Measurements from ENCODE around the gene USP1. TPM values are rescaled to one million over a fixed set of nuclear protein-coding genes. Genes with fewer than 3 reads are reported as not detected.
A peak's percentile ranks its signal among the peaks of the same experiment; 100 is the strongest.

The USP1 gene
- polyA plus RNA-seq, 2 of the 4 experiments (the other 2 are of a cell fraction): 23.5 to 31.4 TPM

GRCh38 chr1:62433861-62434617 lies 2.8 kb upstream of the USP1 start:
- POLR2A ChIA-PET: no interaction called here
- CTCF ChIA-PET: interaction anchor here (0.6 to 1.7 kb wide), 3 partner anchors 144 to 353 kb away, joined by 3 read pairs; no protein-coding TSS in a partner anchor
- no peak overlapping the region for H3K4me2 ChIP-seq
- H3K4me1 ChIP-seq: peaks cover 3% of the 10 kb centered on the region; the same call in 1 of the 3 replicates
- no peak overlapping the region for H3K27ac ChIP-seq
- no peak for DNase-seq (ENCODE audit: low read depth in 1 of 2, low spot score in 1 of 2)
- no peaks in the 10 kb centered on the region for H3K9me3 ChIP-seq
- H3K4me3 ChIP-seq: no peak overlapping the region
- no peak for ATAC-seq
- WGBS (ENCODE audit: missing lambda C conversion rate): 88% methylated on average over 10 of the region's 10 CpGs
- TF ChIP-seq HES2 (IDR thresholded peaks at IDR 0.05): no peak
- no peak for TF ChIP-seq FOXS1 (CRISPR knock-in tag; IDR thresholded peaks at IDR 0.05)
- no peak for TF ChIP-seq TFCP2L1 (CRISPR knock-in tag; IDR thresholded peaks at IDR 0.05)
- no peak for TF ChIP-seq HDAC2 (IDR thresholded peaks at IDR 0.05)
- no peak for TF ChIP-seq MAZ (IDR thresholded peaks at IDR 0.05; ENCODE audit: borderline replicate concordance, low read depth, low read length)
- no peak for TF ChIP-seq ZSCAN20 (CRISPR knock-in tag; IDR thresholded peaks at IDR 0.05)
- TF ChIP-seq RAD21 (conservative IDR thresholded peaks at IDR 0.05 in 1 of 2, IDR thresholded peaks at IDR 0.05 in 1 of 2): no peak
- no peak for TF ChIP-seq GATA3 (IDR thresholded peaks at IDR 0.05; ENCODE audit: borderline replicate concordance)
- TF ChIP-seq CBX8 (IDR thresholded peaks at IDR 0.05): no peak
- no peak for TF ChIP-seq HEYL (CRISPR knock-in tag; IDR thresholded peaks at IDR 0.05)
- no peak for TF ChIP-seq JUN (IDR thresholded peaks at IDR 0.05)
- no peak for TF ChIP-seq CHD4 (IDR thresholded peaks at IDR 0.05; ENCODE audit: borderline replicate concordance)
- TF ChIP-seq CBX2 (IDR thresholded peaks at IDR 0.05; ENCODE audit: borderline replicate concordance, low read depth): no peak
- TF ChIP-seq BHLHE40 (IDR thresholded peaks at IDR 0.05; ENCODE audit: low read depth, low read length): no peak
- no peak for TF ChIP-seq NPAS2 (CRISPR knock-in tag; IDR thresholded peaks at IDR 0.05; ENCODE audit: borderline replicate concordance)
- TF ChIP-seq EP300 (IDR thresholded peaks at IDR 0.05): no peak
- TF ChIP-seq RARB (CRISPR knock-in tag; IDR thresholded peaks at IDR 0.05): no peak
- no peak for TF ChIP-seq CHD2 (IDR thresholded peaks at IDR 0.05; ENCODE audit: low read length, partially characterized antibody)
- no peak for FAIRE-seq

- peaks cover 9% of the 10 kb centered on the region; the same call in 2 of the 3 replicates for H3K4me1 ChIP-seq
- 97% methylated on average over 11 of the region's 12 CpGs for WGBS (ENCODE audit: missing lambda C conversion rate)
- FAIRE-seq (no peak), ATAC-seq (no peak), DNase-seq (ENCODE audit: low read depth in 1 of 2, low spot score in 1 of 2) (no peak)
- H3K4me2 ChIP-seq: no peak overlapping the region
- CTCF ChIA-PET: interaction anchor here (0.6 to 1.7 kb wide), 2 partner anchors 259 to 353 kb away, joined by 3 read pairs; no protein-coding TSS in a partner anchor
- H3K9me3 ChIP-seq: no peaks in the 10 kb centered on the region
- POLR2A ChIA-PET: no interaction called here
- H3K4me3 ChIP-seq: no peak overlapping the region
- TF ChIP-seq NPAS2 (CRISPR knock-in tag; IDR thresholded peaks at IDR 0.05; ENCODE audit: borderline replicate concordance): no peak
- TF ChIP-seq TFCP2L1 (CRISPR knock-in tag; IDR thresholded peaks at IDR 0.05): no peak
- TF ChIP-seq HOXB5 (CRISPR knock-in tag; IDR thresholded peaks at IDR 0.05): no peak
- TF ChIP-seq MAFK (IDR thresholded peaks at IDR 0.05; ENCODE audit: partially characterized antibody): no peak
- no peak for TF ChIP-seq FOXS1 (CRISPR knock-in tag; IDR thresholded peaks at IDR 0.05)
- TF ChIP-seq CBX2 (IDR thresholded peaks at IDR 0.05; ENCODE audit: borderline replicate concordance, low read depth): no peak
- TF ChIP-seq CHD2 (IDR thresholded peaks at IDR 0.05; ENCODE audit: low read length, partially characterized antibody): no peak
- no peak for TF ChIP-seq RFX5 (IDR thresholded peaks at IDR 0.05)
- TF ChIP-seq MAX (IDR thresholded peaks at IDR 0.05): no peak
- H3K27ac ChIP-seq: no peak overlapping the region
Measured at GRCh38 chr1:62434618-62435001, 2.2 kb upstream of the USP1 start.

GRCh38 chr1:62435231-62436038 lies 1.4 kb upstream of the USP1 start:
- WGBS (ENCODE audit: missing lambda C conversion rate): 63% methylated on average over 24 of the region's 31 CpGs
- peaks cover 17% of the 10 kb centered on the region; the same call in 2 of the 3 replicates for H3K4me1 ChIP-seq
- ChIA-PET POLR2A (interaction anchor here (0.7 to 1.3 kb wide), 7 partner anchors 8 to 260 kb away, joined by 3 to 5 read pairs (median 3); no protein-coding TSS in a partner anchor), CTCF (interaction anchor here (0.6 to 1.7 kb wide), 3 partner anchors 19 to 311 kb away, joined by 3 to 5 read pairs (median 3); no protein-coding TSS in a partner anchor)
- H3K4me2 ChIP-seq: peak overlapping the region; percentile 79
- H3K9me3 ChIP-seq: no peaks in the 10 kb centered on the region
- FAIRE-seq (no peak), ATAC-seq (peak; percentile 14 to 36), DNase-seq (ENCODE audit: low read depth in 1 of 2, low spot score in 1 of 2) (no peak)
- H3K4me3 ChIP-seq: peak overlapping the region; percentile 97
- TF ChIP-seq ZC3H11A (IDR thresholded peaks at IDR 0.05): no peak
- TF ChIP-seq ELK1 (IDR thresholded peaks at IDR 0.05; ENCODE audit: low read depth, low read length): no peak
- TF ChIP-seq GATA3 (IDR thresholded peaks at IDR 0.05; ENCODE audit: borderline replicate concordance): no peak
- no peak for TF ChIP-seq RNF2 (IDR thresholded peaks at IDR 0.05; ENCODE audit: borderline replicate concordance, low read depth)
- peak overlapping the region; percentile 94 to 96 for H3K27ac ChIP-seq

All from A549 (cell line).